KOPT-K1 (cell line): ENCODE results near the gene MS4A14.
"Not testable (repeated sequence)": the region's sequence is repeated elsewhere in the genome, so short reads cannot be mapped to it uniquely, and the experiment has no call there.

ENCODE experiments used
- H3K27ac ChIP-seq: fragments of 200-600 bp; sonication (generic); 2 replicates; pipeline ENCODE4 v1.5.1; 2016; ENCODE audit warnings: antibody characterized with exemption, mild to moderate bottlenecking, low read depth, low read length; ENCODE audit not compliant: poor library complexity, severe bottlenecking
- H3K36me3 ChIP-seq: fragments of 200-600 bp; sonication (generic); 2 replicates; pipeline ENCODE4 v1.5.1; 2017; ENCODE audit warnings: antibody characterized with exemption, mild to moderate bottlenecking, low read length, moderate library complexity; ENCODE audit not compliant: insufficient read depth
- H3K9me3 ChIP-seq: fragments of 200-600 bp; sonication (generic); 2 replicates; pipeline ENCODE4 v1.5.1; 2017; ENCODE audit warnings: antibody characterized with exemption, low read length, mild to moderate bottlenecking; ENCODE audit not compliant: insufficient read depth, poor library complexity, severe bottlenecking

The MS4A14 gene

GRCh38 chr11:60431251-60431650 lies 35.0 kb downstream of the MS4A14 start:
- Histone ChIP-seq H3K36me3 (no peaks in the 10 kb centered on the region), H3K27ac (no peak overlapping the region)

GRCh38 chr11:60433401-60433800 lies 37.1 kb downstream of the MS4A14 start:
- Histone ChIP-seq H3K9me3 (no peaks in the 10 kb centered on the region), H3K27ac (no peak overlapping the region), H3K36me3 (no peaks in the 10 kb centered on the region)

More at GRCh38 chr11:60431251-60431650, 35.0 kb downstream of the MS4A14 start:
- no peaks in the 10 kb centered on the region for H3K9me3 ChIP-seq

GRCh38 chr11:60447070-60447469 lies 50.8 kb downstream of the MS4A14 start:
- Histone ChIP-seq H3K9me3 (no peaks in the 10 kb centered on the region), H3K36me3 (no peaks in the 10 kb centered on the region), H3K27ac (peak overlapping the region; percentile 71)

- no peak overlapping the region for H3K27ac ChIP-seq
- H3K36me3 ChIP-seq, result no peaks in the 10 kb centered on the region
- no peaks in the 10 kb centered on the region for H3K9me3 ChIP-seq
These were observed 51.6 kb downstream of the MS4A14 start for GRCh38 chr11:60447846-60448245.

GRCh38 chr11:60451185-60451584 lies 54.9 kb downstream of the MS4A14 start:
- H3K27ac ChIP-seq, H3K36me3 ChIP-seq, H3K9me3 ChIP-seq: not testable (repeated sequence)

- no peaks in the 10 kb centered on the region for H3K9me3 ChIP-seq
- no peak overlapping the region for H3K27ac ChIP-seq
- H3K36me3 ChIP-seq, result no peaks in the 10 kb centered on the region
These were observed 58.0 kb downstream of the MS4A14 start for GRCh38 chr11:60454212-60454611.

GRCh38 chr11:60455531-60456042 lies 59.3 kb downstream of the MS4A14 start, which contains the start of gene MS4A1:
TSS of gene MS4A1 (plus strand) at chr11:60455847. CDS start at chr11:60462375, 6,528 bp downstream.
- Histone ChIP-seq H3K27ac (no peak within 1 kb of the TSS), H3K9me3 (no peaks in the 10 kb centered on the region), H3K36me3 (no peaks in the 10 kb centered on the region)

- no peaks in the 10 kb centered on the region for H3K9me3 ChIP-seq
- no peak overlapping the region for H3K27ac ChIP-seq
- no peaks in the 10 kb centered on the region for H3K36me3 ChIP-seq
These were observed 61.3 kb downstream of the MS4A14 start for GRCh38 chr11:60457576-60457975.

GRCh38 chr11:60459345-60459744 lies 63.1 kb downstream of the MS4A14 start:
- Histone ChIP-seq H3K36me3 (no peaks in the 10 kb centered on the region), H3K9me3 (no peaks in the 10 kb centered on the region), H3K27ac (no peak overlapping the region)
